Measurements from ENCODE around the gene GPC6.

GRCh38 chr13:94247890-94248289 lies 1021.3 kb downstream of the GPC6 start:
- TF ChIP-seq CTCF (conservative IDR thresholded peaks at IDR 0.05) (no peak), ZFX (IDR thresholded peaks at IDR 0.05) (no peak)
